ENCODE measurements around the gene NR2C2AP. TPM values are rescaled to one million over a fixed set of nuclear protein-coding genes. Genes with fewer than 3 reads are reported as not detected.
A peak's percentile ranks its signal among the peaks of the same experiment; 100 is the strongest.

Gene NR2C2AP
- total and polyA plus RNA-seq, 2 of the 13 experiments (the other 11 are each of a cell fraction or from before 2014, with no cell fraction given) = 12.2 to 26.8 TPM

GRCh38 chr19:19192078-19192882, 10.9 kb downstream of the NR2C2AP start, which contains the start of the genes BORCS8 and RFXANK (continued):
- TF ChIP-seq, protein P1, sequence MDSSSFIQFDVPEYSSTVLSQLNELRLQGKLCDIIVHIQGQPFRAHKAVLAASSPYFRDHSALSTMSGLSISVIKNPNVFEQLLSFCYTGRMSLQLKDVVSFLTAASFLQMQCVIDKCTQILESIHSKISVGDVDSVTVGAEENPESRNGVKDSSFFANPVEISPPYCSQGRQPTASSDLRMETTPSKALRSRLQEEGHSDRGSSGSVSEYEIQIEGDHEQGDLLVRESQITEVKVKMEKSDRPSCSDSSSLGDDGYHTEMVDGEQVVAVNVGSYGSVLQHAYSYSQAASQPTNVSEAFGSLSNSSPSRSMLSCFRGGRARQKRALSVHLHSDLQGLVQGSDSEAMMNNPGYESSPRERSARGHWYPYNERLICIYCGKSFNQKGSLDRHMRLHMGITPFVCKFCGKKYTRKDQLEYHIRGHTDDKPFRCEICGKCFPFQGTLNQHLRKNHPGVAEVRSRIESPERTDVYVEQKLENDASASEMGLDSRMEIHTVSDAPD (CRISPR knock-in tag; IDR thresholded peaks at IDR 0.05) = no peak
- TF ChIP-seq, protein P2, sequence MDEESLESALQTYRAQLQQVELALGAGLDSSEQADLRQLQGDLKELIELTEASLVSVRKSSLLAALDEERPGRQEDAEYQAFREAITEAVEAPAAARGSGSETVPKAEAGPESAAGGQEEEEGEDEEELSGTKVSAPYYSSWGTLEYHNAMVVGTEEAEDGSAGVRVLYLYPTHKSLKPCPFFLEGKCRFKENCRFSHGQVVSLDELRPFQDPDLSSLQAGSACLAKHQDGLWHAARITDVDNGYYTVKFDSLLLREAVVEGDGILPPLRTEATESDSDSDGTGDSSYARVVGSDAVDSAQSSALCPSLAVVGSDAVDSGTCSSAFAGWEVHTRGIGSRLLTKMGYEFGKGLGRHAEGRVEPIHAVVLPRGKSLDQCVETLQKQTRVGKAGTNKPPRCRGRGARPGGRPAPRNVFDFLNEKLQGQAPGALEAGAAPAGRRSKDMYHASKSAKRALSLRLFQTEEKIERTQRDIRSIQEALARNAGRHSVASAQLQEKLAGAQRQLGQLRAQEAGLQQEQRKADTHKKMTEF (CRISPR knock-in tag; IDR thresholded peaks at IDR 0.05) = peak; percentile 93
- TF ChIP-seq ZBTB3 (CRISPR knock-in tag; IDR thresholded peaks at IDR 0.05; ENCODE audit: borderline replicate concordance, low read depth) (no peak), ZNF414 (CRISPR knock-in tag; IDR thresholded peaks at IDR 0.05) (peak; percentile 90; the same call in 1 of the 2 replicates), CHCHD3 (CRISPR knock-in tag; IDR thresholded peaks at IDR 0.05) (no peak), KDM1A (CRISPR knock-in tag; IDR thresholded peaks at IDR 0.05) (no peak), SRY (CRISPR knock-in tag; IDR thresholded peaks at IDR 0.05) (peak; percentile 77), ZBTB10 (CRISPR knock-in tag; IDR thresholded peaks at IDR 0.05; ENCODE audit: borderline replicate concordance) (no peak), ZNF790 (CRISPR knock-in tag; IDR thresholded peaks at IDR 0.05; ENCODE audit: borderline replicate concordance) (no peak), GRHL1 (CRISPR knock-in tag; conservative IDR thresholded peaks at IDR 0.05) (no peak), NPAS2 (CRISPR knock-in tag; IDR thresholded peaks at IDR 0.05; ENCODE audit: borderline replicate concordance) (no peak), HNRNPK (IDR thresholded peaks at IDR 0.05; ENCODE audit: low read depth, low read length, poor library complexity, severe bottlenecking) (peak; percentile 27), TOE1 (CRISPR knock-in tag; IDR thresholded peaks at IDR 0.05) (peak; percentile 45; the same call in 1 of the 2 replicates), NBN (conservative IDR thresholded peaks at IDR 0.05) (no peak), ATAD3A (CRISPR knock-in tag; IDR thresholded peaks at IDR 0.05) (no peak), ZNF598 (CRISPR knock-in tag; IDR thresholded peaks at IDR 0.05; ENCODE audit: borderline replicate concordance) (peak; percentile 70; the same call in 1 of the 2 replicates)
- TF ChIP-seq, protein P3, sequence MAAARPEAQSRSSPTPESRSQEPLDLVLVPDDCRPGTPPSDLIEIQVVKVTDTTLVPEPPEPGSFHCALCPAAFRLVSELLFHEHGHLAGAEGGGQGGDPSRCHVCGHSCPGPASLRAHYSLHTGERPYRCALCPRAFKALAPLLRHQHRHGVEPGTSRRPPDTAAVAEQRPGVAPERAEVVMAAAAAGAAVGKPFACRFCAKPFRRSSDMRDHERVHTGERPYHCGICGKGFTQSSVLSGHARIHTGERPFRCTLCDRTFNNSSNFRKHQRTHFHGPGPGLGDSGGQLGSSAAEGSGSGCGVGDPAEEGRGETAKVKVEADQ (CRISPR knock-in tag; IDR thresholded peaks at IDR 0.05; ENCODE audit: borderline replicate concordance) = no peak; the same call in 1 of the 2 replicates
- TF ChIP-seq, protein P4, sequence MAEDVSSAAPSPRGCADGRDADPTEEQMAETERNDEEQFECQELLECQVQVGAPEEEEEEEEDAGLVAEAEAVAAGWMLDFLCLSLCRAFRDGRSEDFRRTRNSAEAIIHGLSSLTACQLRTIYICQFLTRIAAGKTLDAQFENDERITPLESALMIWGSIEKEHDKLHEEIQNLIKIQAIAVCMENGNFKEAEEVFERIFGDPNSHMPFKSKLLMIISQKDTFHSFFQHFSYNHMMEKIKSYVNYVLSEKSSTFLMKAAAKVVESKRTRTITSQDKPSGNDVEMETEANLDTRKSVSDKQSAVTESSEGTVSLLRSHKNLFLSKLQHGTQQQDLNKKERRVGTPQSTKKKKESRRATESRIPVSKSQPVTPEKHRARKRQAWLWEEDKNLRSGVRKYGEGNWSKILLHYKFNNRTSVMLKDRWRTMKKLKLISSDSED (CRISPR knock-in tag; IDR thresholded peaks at IDR 0.05) = no peak

Data from HepG2 (cell line).